Hematopoietic multipotent progenitor cell treated with erythropoietin and hydrocortisone succinate and interleukin-3 and kit ligand, for 6 days (in vitro differentiated cells): Measurements from ENCODE around the gene NOP10.

Experiments used
- DNase-seq: peaks from one replicate; pipeline ENCODE4 v3.0.0-alpha.2; 2015

NOP10 gene

DNA sequence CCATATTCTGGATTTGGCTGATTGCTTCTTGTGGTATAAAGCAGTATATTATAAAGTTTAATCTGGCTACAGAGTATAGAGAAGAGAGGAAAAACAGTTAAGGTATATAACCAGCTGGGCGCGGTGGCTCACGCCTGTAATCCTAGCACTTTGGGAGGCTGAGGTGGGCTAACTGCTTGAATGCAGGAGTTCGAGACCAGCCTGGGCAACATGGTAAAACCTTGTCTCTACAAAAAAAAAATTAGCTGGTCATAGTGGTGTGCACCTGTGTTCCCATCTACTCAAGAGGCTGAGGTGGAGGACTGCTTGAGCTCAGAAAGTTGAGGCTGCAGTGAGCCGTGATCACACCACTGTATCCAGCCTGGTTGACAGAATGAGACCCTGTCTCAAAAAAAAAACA is 12.7 kb downstream of the NOP10 start:
- no peak for DNase-seq

DNA sequence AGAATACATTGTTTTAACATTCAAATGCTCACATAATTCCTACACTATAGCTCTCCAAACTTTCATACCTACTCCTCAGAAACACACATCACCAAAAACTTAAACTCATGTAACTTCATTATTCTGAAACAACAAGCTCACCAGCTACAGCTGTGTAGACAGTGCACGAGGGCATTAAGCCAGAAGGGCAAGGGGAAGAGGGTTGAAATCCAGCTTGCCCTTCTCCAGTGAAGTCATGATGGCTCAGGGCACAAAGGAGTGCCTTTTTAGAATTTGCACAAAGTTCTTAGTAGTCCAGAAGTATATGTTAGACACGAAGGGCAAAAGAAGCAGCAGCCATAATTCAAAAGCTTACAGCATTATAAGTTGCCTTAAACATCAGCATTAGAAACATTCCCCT is 13.9 kb downstream of the NOP10 start:
- DNase-seq, result peak; percentile 30

DNA sequence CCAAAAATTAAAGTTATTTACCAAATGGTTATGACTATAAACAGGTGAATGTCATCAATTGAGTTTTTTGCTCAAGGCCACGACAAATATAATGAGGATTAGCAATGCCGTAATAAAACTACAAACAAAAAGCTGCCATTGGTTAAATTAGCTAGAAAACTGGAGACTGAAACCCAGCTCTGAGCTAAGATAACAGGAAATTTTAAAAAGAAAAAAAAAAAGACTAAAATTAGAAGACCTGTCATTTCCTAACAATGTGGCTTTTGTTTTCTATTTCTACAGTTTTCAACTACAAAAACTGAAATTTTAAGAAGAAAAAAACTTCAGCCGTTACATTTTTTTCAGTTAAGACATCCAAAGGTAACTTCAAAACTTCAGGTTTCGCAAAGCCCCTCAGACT is 15.0 kb downstream of the NOP10 start:
- DNase-seq, result no peak

DNA sequence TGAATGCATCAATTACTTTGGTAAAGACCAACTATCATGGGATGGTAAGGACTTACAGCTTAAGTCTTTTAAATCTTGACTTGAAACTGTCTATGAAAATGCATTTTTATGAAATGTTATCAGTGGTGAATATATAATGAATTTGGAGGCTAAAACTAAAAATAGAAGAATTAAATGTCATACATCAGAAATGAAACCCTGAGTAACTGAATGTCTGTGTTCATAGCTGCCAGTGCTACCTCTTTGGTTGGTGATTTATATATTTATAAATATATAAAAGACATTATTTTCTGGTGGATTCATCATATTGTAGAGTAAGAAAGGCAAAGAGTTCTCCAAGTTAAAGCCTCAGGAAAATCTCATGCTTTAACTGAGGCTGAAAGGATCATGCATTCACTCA is 17.6 kb downstream of the NOP10 start:
- no peak for DNase-seq

DNA sequence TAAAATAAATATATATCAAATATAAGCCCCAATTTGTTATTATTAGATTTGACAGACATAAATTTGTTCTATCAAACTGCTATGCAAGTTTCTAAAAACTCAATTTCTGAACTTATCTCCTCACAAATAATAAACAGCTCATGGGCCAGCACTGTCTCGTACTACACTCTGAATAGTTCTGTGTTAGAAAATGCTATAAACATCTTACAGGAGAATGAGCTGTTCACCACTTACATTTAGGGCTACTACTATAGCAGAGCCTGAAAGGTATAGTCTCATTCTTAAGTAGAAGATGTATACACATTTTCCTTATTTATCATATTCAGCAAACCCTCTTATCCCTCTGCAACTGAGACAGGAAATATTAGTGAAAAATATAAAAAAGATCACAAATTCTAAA is 18.0 kb downstream of the NOP10 start:
- DNase-seq, result no peak

DNA sequence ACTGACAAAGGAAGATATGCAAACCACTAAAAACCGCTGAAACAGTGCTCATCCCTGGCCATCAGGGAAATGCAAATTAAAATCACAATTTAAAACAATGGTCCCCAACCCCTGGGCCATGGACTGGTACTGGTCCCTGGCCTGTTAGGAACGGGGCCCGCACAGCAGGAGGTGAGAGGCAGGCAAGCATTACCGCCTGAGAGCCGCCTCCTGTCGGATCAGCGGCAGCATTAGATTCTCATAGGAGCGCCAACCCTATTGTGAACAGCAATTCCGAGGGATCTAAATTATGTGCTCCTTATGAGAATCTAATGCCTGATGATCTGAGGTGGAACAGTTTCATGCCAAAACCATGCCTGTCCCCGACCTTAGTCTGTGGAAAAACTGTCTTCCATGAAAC is 19.7 kb downstream of the NOP10 start:
- DNase-seq, result no peak

DNA sequence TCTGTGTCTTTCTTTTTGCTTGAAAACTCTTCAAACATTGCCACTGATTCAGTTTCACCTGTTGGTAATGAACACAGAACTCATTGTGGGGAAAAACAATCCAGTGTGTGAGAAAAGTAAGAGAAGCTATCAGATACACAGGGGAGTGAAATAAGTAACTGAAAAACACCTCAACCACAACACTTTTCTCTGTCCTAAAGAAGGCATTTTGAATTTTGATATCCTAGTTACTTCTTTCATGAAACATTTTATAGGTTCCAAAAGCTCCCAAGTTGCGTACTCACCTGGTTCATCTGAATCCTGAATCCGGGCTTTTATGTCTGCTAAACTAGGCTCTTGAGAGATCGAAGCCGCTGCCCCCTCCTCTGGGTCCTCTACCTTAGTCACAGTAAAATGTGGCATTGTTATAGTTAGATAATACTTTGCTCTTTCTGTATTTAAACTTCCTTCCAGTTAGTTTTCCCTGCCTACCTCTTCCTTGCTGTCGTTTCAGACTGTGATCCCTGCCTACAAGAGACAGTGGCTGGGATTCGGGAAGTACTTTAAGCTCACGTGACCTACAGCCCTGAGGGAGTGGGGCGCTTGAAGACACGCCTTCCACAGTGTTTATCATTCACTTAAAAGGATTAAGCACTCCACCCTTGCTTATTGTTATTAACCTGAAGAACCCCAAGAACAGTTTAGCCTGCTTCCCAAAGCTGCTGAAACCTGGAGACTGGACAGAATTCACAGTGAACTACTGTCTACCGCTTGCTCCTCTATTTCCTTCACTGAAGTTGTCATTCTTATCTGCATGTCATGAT is 24.5 kb downstream of the NOP10 start:
- DNase-seq, result peak; percentile 91

DNA sequence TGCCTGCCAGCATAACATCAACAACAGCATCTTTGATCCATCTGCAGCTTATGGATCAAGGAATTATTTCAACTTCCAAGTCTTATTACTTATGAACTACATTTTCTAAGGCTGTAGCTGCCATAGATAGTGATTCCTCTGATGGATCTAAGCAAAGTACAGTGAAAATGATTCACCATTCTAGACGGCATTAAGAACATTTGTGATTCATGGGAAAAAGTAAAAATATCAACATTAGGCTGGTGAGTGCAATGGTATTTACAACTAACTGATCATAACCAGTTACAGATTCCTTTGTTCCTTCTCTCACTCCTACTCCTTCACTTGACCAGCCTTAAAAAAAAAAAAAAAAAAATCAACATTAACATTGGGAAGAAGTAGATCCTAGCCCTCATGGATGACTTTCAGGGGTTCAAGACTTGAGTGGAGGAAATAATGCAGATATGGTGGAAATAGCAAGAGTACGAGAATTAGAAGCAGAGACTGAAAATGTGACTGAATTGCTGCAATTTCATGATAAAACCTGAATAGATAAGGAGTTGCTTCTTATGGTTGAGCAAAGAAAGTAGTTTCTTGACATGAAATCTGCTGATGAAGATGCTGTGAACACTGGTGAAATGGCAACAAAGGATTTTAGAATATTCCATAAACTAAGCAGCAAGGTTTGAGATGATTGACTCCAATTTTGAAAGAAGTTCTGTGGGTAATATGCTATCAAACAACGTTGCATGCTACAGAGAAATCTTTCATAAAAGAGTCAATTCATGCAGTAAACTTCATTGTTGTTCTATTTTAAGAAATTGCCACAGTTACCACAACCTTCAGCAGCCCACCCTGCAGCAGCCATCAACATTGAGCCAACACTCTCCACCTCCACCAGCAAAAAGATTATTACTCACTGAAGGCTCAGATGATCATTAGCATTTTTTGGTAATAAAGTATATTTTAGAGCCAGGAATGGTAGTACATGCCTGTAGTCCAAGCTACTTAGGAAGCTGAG is 28.1 kb downstream of the NOP10 start:
- DNase-seq, result peak; percentile 58

DNA sequence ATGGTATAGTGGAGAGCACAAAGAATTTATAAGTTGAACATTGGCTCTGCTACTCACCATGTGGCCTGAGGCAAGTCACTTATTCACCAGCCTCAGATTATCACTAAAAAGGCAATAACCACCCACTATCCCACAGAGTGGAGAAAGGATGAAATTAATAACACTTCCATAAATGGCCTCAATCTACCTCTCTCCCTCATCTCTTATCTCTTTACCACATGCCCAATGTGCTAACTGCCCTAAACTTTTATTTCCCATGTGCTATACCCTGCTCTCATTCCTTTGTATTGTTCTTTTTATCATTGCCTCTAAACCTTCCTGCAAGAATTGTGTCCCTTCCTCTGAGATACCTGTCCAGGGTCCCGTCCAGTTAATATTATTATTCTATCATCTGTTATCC is 31.4 kb downstream of the NOP10 start:
- DNase-seq, result peak; percentile 82

DNA sequence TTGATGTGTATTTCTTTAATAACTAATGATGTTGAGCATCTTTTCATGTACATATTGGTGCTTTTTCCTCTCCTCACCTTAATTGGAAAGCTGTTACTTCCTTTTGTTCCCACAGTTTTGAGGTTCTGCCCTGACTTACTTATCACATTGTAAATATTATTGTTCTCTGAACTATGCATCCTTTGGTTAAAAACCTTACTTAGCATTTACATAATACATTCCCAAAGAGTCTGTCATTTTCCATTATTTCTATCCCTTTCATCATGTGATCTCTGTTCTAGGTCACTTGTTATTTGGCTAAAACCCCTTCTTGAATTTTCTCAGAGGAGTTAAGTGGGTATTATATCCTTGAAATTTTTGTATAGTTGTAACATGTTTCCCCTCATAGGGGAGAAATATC is 38.3 kb downstream of the NOP10 start:
- no peak for DNase-seq

DNA sequence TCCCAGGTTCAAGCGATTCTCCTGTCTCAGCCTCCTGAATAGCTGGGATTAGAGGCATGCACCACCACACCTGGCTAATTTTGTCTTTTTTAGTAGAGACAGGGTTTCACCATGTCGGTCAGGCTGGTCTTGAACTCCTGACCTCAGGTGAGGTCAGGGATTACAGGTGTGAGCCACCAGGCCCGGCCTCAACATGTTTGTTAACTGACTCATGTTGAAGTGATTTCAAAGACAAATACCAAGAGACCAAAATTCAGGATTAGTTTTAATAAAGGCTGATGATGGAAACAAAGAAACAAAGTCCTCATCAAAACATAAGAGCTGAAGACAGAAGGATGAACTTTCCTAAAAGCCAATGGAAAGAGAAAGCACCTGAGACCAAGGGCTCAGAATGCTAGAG is 41.9 kb downstream of the NOP10 start:
- DNase-seq, result no peak

DNA sequence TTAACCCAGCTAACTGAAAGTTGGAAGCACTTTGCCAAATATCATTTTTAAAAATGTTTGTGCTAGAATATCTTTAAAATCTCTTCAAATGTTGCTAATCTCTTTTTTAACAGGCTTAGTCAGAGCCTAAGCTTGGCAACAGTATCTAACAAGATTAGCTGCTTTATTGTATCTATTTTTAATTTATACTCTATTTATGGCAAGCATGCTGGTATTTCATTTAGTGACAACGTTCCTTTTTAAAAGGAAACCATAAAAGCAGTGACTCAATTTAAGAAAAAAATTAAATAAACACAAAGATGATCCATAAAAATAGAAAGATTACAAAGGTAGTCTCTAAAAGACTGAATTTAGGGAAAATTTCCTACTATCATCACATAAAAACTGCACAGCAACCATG is 45.9 kb downstream of the NOP10 start:
- no peak for DNase-seq

DNA sequence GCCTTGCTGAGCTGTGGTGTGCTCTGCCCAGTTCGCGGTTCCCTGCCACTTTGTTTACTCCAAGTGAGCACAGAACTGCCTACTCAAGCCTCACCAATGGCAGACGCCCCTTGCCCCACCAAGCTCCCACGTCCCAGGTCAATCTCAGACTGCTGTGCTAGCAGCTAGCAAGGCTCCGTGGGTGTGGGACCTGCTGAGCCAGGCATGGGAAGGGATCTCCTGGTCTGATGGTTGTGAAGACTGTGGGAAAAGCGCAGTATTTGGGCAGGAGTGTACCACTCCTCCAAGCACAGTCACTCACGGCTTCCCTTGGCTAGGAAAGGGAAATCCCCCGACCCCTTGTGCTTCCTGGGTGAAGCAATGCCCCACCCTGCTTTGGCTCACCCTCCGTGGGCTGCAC is 50.3 kb downstream of the NOP10 start:
- DNase-seq, result no peak
